Tibial nerve (tissue), 4 donors: ENCODE results near the gene FAXC.

ENCODE experiments used
- CTCF ChIP-seq, 5 experiments: fragments of 200-600 bp in 3 of 5; fragments of 450-650 bp in 2 of 5; sonication (generic) in 3 of 5; IDR thresholded peaks; one replicate each; pipeline ENCODE4 v1.5.1; 2016 to 2019; ENCODE audit warnings: antibody characterized with exemption in 5 of 5, mild to moderate bottlenecking in 3 of 5, moderate library complexity in 2 of 5
- EP300 ChIP-seq, 2 donors: sonication (generic); formaldehyde crosslinking; IDR thresholded peaks; one replicate each; pipeline ENCODE4 v1.6.1; 2017; ENCODE audit warnings: antibody characterized with exemption in 2 of 2, mild to moderate bottlenecking in 1 of 2
- POLR2A ChIP-seq, 2 donors: fragments of 450-650 bp; IDR thresholded peaks; one replicate each; pipeline ENCODE4 v1.6.1; 2017; ENCODE audit warnings: antibody characterized with exemption in 2 of 2, mild to moderate bottlenecking in 2 of 2, moderate library complexity in 2 of 2

- no peak for TF ChIP-seq POLR2A (IDR thresholded peaks at IDR 0.05)
- no peak for TF ChIP-seq CTCF (IDR thresholded peaks at IDR 0.05)
- TF ChIP-seq EP300 (IDR thresholded peaks at IDR 0.05): no peak
These were observed 11.3 kb downstream of the FAXC start for GRCh38 chr6:99338188-99338587.
